ENCODE results near the gene AKAP6.
"Not testable (repeated sequence)": the region's sequence is repeated elsewhere in the genome, so short reads cannot be mapped to it uniquely, and the experiment has no call there.

Gene AKAP6

GRCh38 chr14:32379447-32379846, 50.3 kb downstream of the AKAP6 start:
- DNase-seq (ENCODE audit: insufficient read length, low spot score) = no peak
- FAIRE-seq = no peak
- TF ChIP-seq, protein P1, sequence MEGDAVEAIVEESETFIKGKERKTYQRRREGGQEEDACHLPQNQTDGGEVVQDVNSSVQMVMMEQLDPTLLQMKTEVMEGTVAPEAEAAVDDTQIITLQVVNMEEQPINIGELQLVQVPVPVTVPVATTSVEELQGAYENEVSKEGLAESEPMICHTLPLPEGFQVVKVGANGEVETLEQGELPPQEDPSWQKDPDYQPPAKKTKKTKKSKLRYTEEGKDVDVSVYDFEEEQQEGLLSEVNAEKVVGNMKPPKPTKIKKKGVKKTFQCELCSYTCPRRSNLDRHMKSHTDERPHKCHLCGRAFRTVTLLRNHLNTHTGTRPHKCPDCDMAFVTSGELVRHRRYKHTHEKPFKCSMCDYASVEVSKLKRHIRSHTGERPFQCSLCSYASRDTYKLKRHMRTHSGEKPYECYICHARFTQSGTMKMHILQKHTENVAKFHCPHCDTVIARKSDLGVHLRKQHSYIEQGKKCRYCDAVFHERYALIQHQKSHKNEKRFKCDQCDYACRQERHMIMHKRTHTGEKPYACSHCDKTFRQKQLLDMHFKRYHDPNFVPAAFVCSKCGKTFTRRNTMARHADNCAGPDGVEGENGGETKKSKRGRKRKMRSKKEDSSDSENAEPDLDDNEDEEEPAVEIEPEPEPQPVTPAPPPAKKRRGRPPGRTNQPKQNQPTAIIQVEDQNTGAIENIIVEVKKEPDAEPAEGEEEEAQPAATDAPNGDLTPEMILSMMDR (IDR thresholded peaks at IDR 0.05; ENCODE audit: insufficient read depth, missing control alignments) = no peak

DNA sequence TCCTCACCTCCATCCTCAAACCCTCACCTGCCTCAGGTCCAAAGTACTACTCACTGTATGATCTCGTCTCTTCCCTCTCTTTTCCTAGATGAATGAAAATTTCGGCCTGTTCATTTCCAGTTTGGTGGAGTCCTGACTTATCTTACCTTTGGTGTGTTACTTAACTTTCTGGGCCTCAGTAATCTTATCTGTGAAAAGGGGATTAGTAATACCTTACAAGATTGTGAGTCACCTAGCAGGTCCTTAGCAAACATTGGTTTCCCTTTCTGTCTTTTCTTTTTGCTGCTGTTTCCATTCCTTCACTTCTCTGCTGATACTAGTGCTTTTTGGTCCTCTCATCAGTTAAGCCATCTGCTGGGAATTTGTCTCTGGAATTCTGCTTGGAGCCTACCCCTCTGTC, 52.8 kb downstream of the AKAP6 start:
- DNase-seq (ENCODE audit: insufficient read length, low spot score) (no peak), FAIRE-seq (no peak)
- TF ChIP-seq, protein P1 (IDR thresholded peaks at IDR 0.05; ENCODE audit: insufficient read depth, missing control alignments) = no peak

DNA sequence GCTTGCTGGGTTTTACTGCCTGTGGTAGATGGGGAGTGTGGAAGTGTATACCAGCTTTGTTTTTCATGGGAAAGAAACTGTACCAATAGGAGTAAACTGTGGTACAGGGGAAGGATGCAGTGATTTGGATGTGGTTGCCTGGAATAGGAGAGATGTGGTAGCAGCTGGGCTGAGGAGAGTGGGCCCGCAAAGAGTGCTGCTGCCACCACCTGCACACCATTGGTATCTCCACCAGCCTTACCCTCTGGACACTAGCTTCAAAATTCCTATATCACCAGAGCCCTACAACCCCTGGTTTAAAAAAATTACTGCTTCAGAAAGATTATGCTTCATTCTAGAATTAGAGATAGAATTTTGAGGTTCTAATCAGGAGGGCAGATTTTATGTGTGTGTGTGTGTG, 53.6 kb downstream of the AKAP6 start:
- TF ChIP-seq, protein P1 (IDR thresholded peaks at IDR 0.05; ENCODE audit: insufficient read depth, missing control alignments) = peak; percentile 44

GRCh38 chr14:32383364-32384009, 54.4 kb downstream of the AKAP6 start:
- FAIRE-seq (no peak), DNase-seq (ENCODE audit: insufficient read length, low spot score) (no peak)
- TF ChIP-seq, protein P1 (IDR thresholded peaks at IDR 0.05; ENCODE audit: insufficient read depth, missing control alignments) = no peak

More for the DNA sequence above, 53.6 kb downstream of the AKAP6 start:
- DNase-seq (ENCODE audit: insufficient read length, low spot score) = no peak
- no peak for FAIRE-seq

GRCh38 chr14:32384464-32384863, 55.4 kb downstream of the AKAP6 start:
- peak; percentile 64 for FAIRE-seq
- DNase-seq (ENCODE audit: insufficient read length, low spot score) = no peak
- TF ChIP-seq, protein P1 (IDR thresholded peaks at IDR 0.05; ENCODE audit: insufficient read depth, missing control alignments) = no peak

- not testable (repeated sequence) for FAIRE-seq; DNase-seq (ENCODE audit: insufficient read length, low spot score)
Measured at GRCh38 chr14:32387295-32387694, 58.2 kb downstream of the AKAP6 start.

DNA sequence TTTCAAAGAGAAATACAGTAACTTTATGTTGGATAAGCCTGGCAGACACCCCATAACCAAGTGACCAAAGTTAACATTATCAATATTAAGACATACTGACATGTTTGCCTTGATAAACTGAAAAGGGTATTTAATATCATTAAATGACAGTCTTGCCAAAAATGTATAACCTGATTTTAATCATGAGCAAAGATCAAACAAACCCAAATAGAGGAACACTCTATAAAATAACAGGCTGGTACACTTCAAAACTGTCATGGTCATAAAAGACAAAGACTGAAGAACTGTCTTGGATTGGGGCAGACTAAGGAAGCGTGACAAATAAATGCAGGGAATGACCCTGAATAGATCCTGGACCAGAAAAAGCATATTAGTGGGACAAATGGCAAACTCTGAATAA, 64.0 kb downstream of the AKAP6 start:
- FAIRE-seq = no peak
- DNase-seq (ENCODE audit: insufficient read length, low spot score) = no peak
- TF ChIP-seq, protein P1 (IDR thresholded peaks at IDR 0.05; ENCODE audit: insufficient read depth, missing control alignments) = no peak

DNA sequence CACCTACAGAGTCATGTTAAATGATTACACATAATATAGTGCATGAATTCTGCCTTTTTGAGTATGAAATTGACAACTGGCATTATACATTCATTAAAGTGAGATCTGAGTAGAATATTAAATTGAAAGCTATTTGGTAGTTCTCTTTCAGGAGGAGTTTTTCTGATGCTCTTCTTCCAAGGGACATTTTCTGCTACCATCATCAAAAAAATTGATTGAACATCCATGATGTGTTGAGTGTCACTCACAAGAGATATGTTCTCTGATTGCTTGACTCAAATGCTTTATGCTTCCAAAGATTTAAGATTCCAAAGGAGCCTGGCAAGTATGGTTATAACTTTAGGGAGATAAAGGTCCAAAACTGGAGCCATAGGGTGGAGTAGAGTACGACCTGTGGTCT, 64.9 kb downstream of the AKAP6 start:
- DNase-seq (ENCODE audit: insufficient read length, low spot score) = no peak
- TF ChIP-seq, protein P1 (IDR thresholded peaks at IDR 0.05; ENCODE audit: insufficient read depth, missing control alignments) = no peak
- peak; percentile 35 for FAIRE-seq

Measured in D721Med (cell line).